GM12878 (cell line): ENCODE measurements around the gene SPAG9. TPM values are rescaled to one million over a fixed set of nuclear protein-coding genes. Genes with fewer than 3 reads are reported as not detected.

Source experiments
- CBX3 ChIP-seq: fragments of 200-600 bp; sonication (generic); IDR thresholded peaks from 2 replicates; pipeline ENCODE4 v1.6.1; 2016; ENCODE audit warnings: low read depth, borderline replicate concordance
- CEBPZ ChIP-seq: fragments of 150-350 bp; IDR thresholded peaks from 2 replicates; pipeline ENCODE4 v1.6.1; 2016; ENCODE audit warnings: low read depth, low read length
- CREB1 ChIP-seq: IDR thresholded peaks from 2 replicates; pipeline ENCODE4 v1.6.1; 2012; ENCODE audit warnings: low read depth, mild to moderate bottlenecking, inconsistent platforms
- ESRRA ChIP-seq: IDR thresholded peaks from 2 replicates; pipeline ENCODE4 v1.6.1; 2012; ENCODE audit warnings: mild to moderate bottlenecking, low read length, improper control_type of control experiment
- IRF3 ChIP-seq: fragments of 450-650 bp; IDR thresholded peaks from 2 replicates; pipeline ENCODE4 v1.6.1; 2014; ENCODE audit warnings: mild to moderate bottlenecking
- MTA3 ChIP-seq: IDR thresholded peaks from 2 replicates; pipeline ENCODE4 v1.6.1; 2012; ENCODE audit warnings: low read length, inconsistent platforms, borderline replicate concordance
- MXI1 ChIP-seq: fragments of 150-350 bp; IDR thresholded peaks from 2 replicates; pipeline ENCODE4 v1.6.1; 2011; ENCODE audit warnings: low read depth, mild to moderate bottlenecking, inconsistent platforms, low read length, improper control_type of control experiment
- NR2C1 ChIP-seq: fragments of 450-650 bp; IDR thresholded peaks from 2 replicates; pipeline ENCODE4 v1.6.1; 2017; ENCODE audit warnings: antibody characterized with exemption, mild to moderate bottlenecking, moderate library complexity
- NR2C2 ChIP-seq: IDR thresholded peaks from 2 replicates; pipeline ENCODE4 v1.6.1; 2011; ENCODE audit warnings: borderline replicate concordance, low read depth; ENCODE audit not compliant: control insufficient read depth, insufficient read length
- NR2F1 ChIP-seq: fragments of 450-650 bp; conservative IDR thresholded peaks from 2 replicates; pipeline ENCODE4 v1.6.1; 2017; ENCODE audit warnings: mild to moderate bottlenecking
- PAX5 ChIP-seq: IDR thresholded peaks from 2 replicates; pipeline ENCODE4 v1.6.1; 2011; ENCODE audit warnings: low read depth, low read length, borderline replicate concordance
- PBX3 ChIP-seq: IDR thresholded peaks from 2 replicates; pipeline ENCODE4 v1.6.1; 2011; ENCODE audit warnings: mild to moderate bottlenecking, low read depth, low read length, moderate library complexity; ENCODE audit not compliant: insufficient replicate concordance
- SRF ChIP-seq, 2 experiments: IDR thresholded peaks; 2 replicates each; pipeline ENCODE4 v1.6.1; 2011; ENCODE audit warnings: low read depth in 2 of 2, low read length in 2 of 2, mild to moderate bottlenecking in 1 of 2, moderate library complexity in 1 of 2
- TBL1XR1 ChIP-seq: IDR thresholded peaks from 2 replicates; pipeline ENCODE4 v1.6.1; 2012; ENCODE audit warnings: low read depth, low read length, improper control_type of control experiment
- polyA plus RNA-seq, 11 experiments: library from polyadenylated mRNA; depleted of rRNA in 4 of 11; unstranded in 6 of 11; stranded (reverse) in 5 of 11; fragments of >200 nt; fragmentation: Nextera tagmentation in 4 of 11; fragmentation: Illumina TruSeq in 1 of 11; extraction: Ambion mirVana in 4 of 11; extraction: Trizol in 1 of 11; gene quantifications; 1 replicate in 1 of 11; 2 replicates in 10 of 11; pipeline versions ENCODE4 v1.2.1 to v1.2.3, GENCODE V29; 2011 to 2016; ENCODE audit warnings: inconsistent platforms in 2 of 11, missing spikeins in 2 of 11, low read depth in 1 of 11
- total RNA-seq, 4 experiments: library from RNA; depleted of rRNA in 3 of 4; stranded (reverse); fragments of >200 nt in 3 of 4; fragmentation: Illumina TruSeq in 1 of 4; extraction: Trizol in 1 of 4; gene quantifications; 2 replicates each; pipeline versions ENCODE4 v1.2.1 to v1.2.3, GENCODE V29; 2013 to 2021
- TF ChIP-seq, protein P1 (sequence below): fragments of 450-650 bp; IDR thresholded peaks from 2 replicates; pipeline ENCODE4 v1.6.1; 2018; ENCODE audit warnings: mild to moderate bottlenecking, low read depth, moderate library complexity; ENCODE audit not compliant: partially characterized antibody
- TF ChIP-seq, protein P2 (sequence below): IDR thresholded peaks from 2 replicates; pipeline ENCODE4 v1.6.1; 2012; ENCODE audit warnings: low read length, inconsistent platforms

SPAG9 gene
- total and polyA plus RNA-seq, 10 of the 15 experiments (the other 5 are each of a cell fraction or from before 2014, with no cell fraction given), result 6.6 to 42.0 (median 24.9) TPM

DNA sequence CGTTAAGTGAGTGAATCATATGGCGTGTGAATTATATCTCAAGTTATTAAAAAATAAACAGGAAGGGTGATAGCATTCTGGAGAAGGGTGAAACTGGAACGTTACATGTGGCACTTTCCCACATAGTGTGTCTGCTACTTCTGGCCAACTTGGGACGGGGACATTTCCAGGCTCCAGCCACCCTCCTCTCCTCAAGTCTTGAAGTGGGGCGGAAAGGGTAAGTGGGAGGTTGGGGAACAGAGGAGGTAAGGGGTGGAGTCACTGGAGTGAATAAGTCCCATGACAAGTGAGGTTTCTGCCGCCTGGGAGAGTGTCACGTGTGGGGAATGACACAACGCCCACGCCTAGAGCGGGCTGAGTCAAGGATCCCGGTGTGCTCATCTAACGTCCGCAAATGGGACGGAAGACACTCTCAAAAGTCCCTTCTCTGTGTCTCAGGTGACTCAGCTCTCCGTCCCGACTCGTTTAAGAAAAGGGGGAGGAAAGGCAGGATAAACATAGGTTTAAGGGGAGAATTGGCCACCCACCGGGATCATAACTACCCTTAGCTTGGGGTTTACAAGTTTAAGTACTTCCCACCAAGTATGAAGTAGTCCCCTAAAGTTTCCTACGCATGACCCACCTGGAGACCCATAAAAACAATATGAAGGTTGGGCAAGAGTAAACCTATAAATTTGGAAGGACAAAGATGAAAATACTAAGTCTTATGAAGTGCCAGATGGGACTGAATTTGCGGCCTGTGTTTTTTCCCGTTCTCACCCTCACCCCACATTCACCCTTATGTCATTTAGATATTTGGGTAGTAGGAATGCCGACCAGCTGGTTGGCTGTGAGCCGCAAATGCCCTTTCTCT is 1.2 kb upstream of the SPAG9 start (continued):
- TF ChIP-seq, protein P1, sequence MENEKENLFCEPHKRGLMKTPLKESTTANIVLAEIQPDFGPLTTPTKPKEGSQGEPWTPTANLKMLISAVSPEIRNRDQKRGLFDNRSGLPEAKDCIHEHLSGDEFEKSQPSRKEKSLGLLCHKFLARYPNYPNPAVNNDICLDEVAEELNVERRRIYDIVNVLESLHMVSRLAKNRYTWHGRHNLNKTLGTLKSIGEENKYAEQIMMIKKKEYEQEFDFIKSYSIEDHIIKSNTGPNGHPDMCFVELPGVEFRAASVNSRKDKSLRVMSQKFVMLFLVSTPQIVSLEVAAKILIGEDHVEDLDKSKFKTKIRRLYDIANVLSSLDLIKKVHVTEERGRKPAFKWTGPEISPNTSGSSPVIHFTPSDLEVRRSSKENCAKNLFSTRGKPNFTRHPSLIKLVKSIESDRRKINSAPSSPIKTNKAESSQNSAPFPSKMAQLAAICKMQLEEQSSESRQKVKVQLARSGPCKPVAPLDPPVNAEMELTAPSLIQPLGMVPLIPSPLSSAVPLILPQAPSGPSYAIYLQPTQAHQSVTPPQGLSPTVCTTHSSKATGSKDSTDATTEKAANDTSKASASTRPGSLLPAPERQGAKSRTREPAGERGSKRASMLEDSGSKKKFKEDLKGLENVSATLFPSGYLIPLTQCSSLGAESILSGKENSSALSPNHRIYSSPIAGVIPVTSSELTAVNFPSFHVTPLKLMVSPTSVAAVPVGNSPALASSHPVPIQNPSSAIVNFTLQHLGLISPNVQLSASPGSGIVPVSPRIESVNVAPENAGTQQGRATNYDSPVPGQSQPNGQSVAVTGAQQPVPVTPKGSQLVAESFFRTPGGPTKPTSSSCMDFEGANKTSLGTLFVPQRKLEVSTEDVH, result no peak
- TF ChIP-seq CEBPZ, result no peak
- peak; percentile 21; the same call in 1 of the 2 replicates for TF ChIP-seq NR2C1
- TF ChIP-seq PAX5, result peak; percentile 75; the same call in 1 of the 2 replicates
- TF ChIP-seq CREB1, result peak; percentile 79
- TF ChIP-seq NR2C2, result no peak
- no peak for TF ChIP-seq SRF (IDR thresholded peaks at IDR 0.05; ENCODE audit: low read depth in 2 of 2, low read length in 2 of 2)
- no peak for TF ChIP-seq PBX3
- TF ChIP-seq, protein P2, sequence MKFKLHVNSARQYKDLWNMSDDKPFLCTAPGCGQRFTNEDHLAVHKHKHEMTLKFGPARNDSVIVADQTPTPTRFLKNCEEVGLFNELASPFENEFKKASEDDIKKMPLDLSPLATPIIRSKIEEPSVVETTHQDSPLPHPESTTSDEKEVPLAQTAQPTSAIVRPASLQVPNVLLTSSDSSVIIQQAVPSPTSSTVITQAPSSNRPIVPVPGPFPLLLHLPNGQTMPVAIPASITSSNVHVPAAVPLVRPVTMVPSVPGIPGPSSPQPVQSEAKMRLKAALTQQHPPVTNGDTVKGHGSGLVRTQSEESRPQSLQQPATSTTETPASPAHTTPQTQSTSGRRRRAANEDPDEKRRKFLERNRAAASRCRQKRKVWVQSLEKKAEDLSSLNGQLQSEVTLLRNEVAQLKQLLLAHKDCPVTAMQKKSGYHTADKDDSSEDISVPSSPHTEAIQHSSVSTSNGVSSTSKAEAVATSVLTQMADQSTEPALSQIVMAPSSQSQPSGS, result peak; percentile 76; the same call in 1 of the 2 replicates
- no peak for TF ChIP-seq ESRRA
- no peak for TF ChIP-seq IRF3
- peak; percentile 19; the same call in 1 of the 2 replicates for TF ChIP-seq MTA3
- TF ChIP-seq TBL1XR1, result 0 out of 2 replicates have a peak, but pooled peaks have one; percentile 59
- no peak for TF ChIP-seq NR2F1
- TF ChIP-seq CBX3, result no peak
- peak; percentile 54 for TF ChIP-seq MXI1
